ENCODE data around the gene SHF.

Gene SHF

DNA sequence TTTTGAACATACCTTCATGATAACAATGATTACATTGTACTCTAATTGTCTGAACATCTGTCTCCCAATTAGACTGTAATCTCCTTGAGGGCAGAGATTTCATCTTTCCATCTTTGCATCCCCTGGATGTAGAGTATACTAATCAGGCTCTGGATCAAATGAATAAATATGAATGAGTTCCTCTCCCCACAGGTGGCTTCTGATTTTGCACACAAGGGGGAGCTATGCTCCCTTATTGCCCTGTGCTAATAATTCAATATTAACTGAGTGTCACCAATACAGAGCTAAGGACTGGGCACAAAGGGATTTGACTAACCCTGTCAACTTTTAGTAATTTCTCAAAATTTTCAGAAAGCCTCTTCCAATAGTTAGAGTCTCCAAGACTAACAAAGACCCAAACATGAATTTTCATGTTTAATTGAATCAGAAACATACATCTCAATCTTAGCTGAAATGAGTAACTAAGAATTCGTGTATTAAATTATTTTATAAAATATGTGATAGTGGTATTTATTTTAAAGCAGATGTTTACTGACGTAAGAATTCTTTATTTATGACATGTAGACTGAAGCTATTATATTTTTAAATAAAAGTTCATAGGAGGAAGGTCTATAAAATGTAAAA is 61.1 kb downstream of the SHF start:
- DNase-seq (ENCODE audit: low read depth in 2 of 2): no peak

DNA sequence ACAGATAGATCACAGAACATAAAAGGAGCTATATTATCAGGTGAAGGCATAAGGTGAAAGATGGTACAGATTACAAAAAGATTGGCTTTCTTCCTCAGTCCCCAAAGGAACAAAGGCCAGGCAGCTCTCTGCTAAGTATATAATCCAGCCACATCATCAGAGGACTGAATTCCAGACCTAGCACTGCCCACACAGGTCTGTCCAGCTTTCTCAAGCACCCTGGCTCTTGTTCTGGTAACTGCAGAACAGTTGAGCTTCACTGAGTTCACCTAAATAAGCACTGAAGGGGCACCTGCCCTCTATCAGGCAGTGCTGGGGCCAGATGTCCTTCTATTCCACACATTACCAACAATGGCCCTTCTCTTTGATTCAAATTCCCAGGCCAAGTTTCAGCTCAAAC is 64.4 kb downstream of the SHF start:
- DNase-seq (ENCODE audit: low read depth in 2 of 2): no peak

DNA sequence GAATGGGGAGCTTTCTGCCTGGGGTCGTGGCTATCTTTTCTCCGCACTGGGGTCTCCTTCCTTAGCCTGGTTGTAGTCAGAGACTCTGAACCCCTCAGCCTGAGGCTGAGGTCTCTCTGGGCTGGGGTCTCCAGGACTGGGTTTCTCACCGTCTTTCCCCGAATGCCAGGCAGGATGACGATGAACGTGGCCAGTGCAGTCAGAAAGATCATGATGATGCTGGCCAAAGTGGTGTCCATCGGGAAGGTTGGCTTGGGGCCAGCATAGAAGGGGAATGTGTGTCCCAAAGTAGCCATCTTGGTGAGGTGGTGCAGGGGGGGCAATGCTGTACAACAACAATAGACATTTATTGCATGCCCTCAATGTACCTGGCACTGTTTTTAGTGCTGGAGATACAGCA is 65.0 kb downstream of the SHF start:
- DNase-seq (ENCODE audit: low read depth in 2 of 2): no peak

DNA sequence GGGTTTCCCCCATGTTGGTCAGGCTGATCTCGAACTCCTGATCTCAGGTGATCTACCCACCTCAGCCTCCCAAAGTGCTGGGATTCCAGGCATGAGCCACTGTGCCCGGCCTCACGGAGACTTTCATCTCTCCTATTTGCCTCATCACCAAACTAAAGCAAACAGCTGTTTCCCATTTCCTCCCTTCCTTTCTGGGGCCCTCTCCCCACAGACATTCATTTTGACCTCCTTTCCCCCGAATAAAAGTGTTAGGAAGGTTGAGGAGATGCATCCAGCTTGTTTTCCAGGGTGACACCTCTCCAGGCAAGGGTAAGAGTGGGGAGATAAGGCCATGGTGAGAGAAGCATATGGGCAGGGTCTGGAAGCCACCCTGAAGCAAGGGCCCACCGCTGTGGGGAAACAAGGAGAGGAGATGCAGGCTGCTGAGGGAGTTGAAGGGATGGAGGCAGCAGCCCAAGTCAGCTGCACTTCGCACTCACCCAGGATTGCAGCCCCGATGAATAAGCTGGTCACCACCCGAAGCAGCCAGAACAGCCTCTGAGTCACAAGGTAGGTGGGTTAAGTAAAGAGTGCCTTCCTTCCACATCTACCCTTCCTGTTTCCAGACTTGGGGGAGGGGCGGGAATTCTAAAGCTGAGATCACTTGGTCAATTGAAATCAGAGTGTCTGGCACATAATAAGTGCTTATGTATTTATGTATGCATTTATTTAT is 65.9 kb downstream of the SHF start:
- no peak for DNase-seq (ENCODE audit: low read depth in 2 of 2)

DNA sequence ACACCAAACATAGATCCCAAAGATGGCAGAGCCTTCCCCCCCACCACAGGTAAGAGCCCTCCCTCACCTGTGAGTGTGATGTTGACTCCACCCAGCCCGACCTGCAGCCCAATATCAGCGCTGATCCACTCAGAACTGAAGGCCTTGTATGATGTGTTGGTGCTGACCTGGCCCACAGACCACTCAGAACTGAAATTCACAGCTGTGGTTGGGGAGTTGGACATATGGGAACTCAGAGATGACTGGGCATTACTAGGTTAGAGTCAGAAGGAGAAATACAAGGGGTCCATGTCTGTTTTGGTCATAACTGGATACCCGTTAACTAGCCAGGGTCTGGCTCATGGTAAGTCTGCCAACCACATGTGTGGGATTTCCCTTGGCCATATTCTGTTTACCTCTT is 66.7 kb downstream of the SHF start:
- no peak for DNase-seq (ENCODE audit: low read depth in 2 of 2)

DNA sequence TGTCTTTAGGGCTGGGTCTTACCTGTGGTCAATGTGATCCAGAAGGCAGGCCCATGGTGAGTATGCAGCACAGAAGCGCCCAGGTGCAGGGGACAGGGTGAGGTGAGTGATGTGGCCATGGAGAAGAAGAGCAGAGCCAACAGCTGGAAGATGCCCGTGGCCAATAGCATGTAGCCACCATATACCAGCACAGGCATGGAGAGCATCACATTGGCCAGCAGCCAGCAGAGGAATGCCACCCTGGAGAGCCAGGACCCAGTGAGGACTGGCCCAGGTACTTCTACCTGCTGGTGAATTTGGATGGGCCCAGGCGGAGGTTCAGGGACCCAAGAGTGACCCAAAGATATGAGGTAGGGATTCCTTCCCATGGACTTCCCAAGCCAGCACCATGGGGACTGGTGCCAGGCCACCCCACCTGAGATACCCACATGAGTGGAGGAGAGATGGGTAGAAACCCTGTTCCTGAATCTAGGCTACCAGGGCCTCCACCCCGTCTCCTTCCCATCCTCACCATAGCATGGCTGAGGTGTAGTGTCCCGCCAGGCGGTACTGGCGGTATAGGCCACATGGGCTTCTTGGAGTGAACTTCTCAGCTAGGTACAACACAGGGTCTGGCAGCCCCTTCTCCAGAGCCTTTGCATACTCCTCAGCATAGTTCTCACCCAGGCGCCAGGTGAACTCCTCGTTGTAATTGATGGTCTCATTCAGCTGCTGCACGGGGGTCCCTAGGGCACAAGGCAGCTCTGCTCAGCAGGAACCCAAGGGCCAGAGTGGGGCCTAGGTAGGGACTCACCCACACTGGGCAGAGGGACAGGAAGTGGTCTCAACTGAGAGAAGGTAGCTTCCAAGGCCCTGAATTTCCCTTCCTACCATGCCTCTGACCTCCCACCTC is 67.4 kb downstream of the SHF start:
- DNase-seq (ENCODE audit: low read depth in 2 of 2): no peak

DNA sequence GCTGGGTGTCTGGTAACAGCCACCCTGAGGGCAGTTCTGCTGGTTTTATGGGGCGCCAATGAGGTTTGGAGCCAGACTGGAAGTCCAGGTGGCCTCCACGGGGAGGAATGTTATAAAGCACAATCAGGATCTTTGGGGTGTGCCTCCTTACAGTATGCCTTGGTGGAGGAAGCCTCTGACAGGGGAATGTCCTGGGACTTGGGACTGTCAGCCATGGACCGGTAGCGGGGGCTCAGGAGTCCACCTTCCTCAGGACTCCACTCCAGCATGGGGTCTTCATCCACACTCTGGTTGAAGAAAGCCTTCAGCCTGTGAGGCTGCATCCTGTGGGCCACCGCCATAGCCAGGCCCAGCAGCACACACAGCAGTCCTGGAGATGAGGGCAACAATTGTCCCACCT is 68.8 kb downstream of the SHF start:
- no peak for DNase-seq (ENCODE audit: low read depth in 2 of 2)

DNA sequence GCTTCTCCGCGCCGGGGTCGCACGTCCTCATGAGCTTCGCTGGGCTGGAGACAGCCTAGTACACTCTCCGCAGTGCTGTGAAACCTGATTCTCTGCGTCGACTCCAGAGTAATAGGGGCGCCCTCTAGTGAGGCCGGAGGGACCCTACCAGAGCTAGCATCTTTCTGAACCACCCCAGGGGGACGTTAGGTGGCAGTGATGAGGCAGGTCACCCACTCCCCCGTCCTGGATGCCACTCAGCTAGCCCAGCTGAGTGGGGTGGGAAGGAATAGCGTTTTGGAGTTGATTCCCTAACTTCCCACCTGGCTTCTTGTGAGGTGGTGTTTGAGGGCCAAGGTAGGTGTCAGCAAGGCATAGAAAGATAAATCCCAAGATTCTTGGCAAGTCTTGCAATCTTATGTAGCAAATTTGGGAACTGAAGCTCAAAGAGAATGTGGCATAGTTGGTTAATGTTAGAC is 69.6 kb downstream of the SHF start:
- peak; percentile 75 to 81 for DNase-seq (ENCODE audit: low read depth in 2 of 2)

DNA sequence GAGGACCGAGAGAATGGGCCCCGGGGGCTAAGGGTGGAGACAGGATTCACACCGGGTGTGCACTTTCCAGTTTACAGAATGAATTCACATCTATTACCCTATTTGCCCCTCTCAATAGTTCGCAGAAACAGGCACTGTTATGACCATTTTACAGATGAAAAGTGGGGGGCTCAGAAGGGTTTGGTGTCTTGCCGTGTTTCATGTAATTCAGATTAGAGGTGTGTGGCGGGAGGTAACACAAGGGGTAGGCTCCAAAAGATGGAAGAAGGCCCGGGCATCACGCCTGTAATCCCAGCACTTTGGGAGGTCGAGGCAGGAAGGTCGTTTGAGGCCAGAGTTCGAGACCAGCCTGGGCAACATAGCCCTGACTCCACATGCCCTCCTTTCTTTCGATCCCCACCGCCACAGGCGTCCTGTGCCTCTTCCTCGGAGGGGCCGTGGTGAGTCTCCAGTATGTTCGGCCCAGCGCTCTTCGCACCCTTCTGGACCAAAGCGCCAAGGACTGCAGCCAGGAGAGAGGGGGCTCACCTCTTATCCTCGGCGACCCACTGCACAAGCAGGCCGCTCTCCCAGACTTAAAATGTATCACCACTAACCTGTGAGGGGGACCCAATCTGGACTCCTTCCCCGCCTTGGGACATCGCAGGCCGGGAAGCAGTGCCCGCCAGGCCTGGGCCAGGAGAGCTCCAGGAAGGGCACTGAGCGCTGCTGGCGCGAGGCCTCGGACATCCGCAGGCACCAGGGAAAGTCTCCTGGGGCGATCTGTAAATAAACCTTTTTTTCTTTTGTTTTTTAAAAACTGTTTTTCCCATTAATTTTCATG is 70.2 kb downstream of the SHF start:
- DNase-seq (ENCODE audit: low read depth in 2 of 2): no peak

Measured in stimulated activated CD4-positive, alpha-beta T cell treated with anti-CD3 and anti-CD28 coated beads, Interleukin-15, amount 100 ng/mL, for 48 hours (primary cell).